T-helper 17 cell (primary cell): ENCODE results near the gene ADORA2B. TPM values are rescaled to one million over a fixed set of nuclear protein-coding genes. Genes with fewer than 3 reads are reported as not detected.

Experiments used
- ATAC-seq: fragments of 150-1000 bp; cut with Tn5 transposase; 2 replicates; pipeline ENCODE4 v1.10.0; 2021; ENCODE audit warnings: mild to moderate bottlenecking, moderate library complexity
- DNase-seq, 3 donors: peaks; one replicate each; pipeline versions ENCODE4 v3.0.0 to v3.0.0-alpha.2; 2020 to 2021
- H3K9me3 ChIP-seq: one replicate; pipeline ENCODE4 v1.7.0; 2013; ENCODE audit warnings: low read length, mild to moderate bottlenecking; ENCODE audit not compliant: control insufficient read depth, poor library complexity, severe bottlenecking
- H3K27ac Mint-ChIP-seq: one replicate; pipeline ENCODE4 v1.8.0; 2022; ENCODE audit warnings: mild to moderate bottlenecking, moderate library complexity, mixed read lengths
- H3K27me3 Mint-ChIP-seq: one replicate; pipeline ENCODE4 v1.8.0; 2022; ENCODE audit warnings: mixed read lengths
- H3K36me3 Mint-ChIP-seq: one replicate; pipeline ENCODE4 v1.8.0; 2022; ENCODE audit warnings: low read depth, mixed read lengths
- H3K4me1 Mint-ChIP-seq: one replicate; pipeline ENCODE4 v1.8.0; 2022; ENCODE audit warnings: mild to moderate bottlenecking, mixed read lengths
- H3K4me3 Mint-ChIP-seq: one replicate; pipeline ENCODE4 v1.8.0; 2022; ENCODE audit warnings: mild to moderate bottlenecking, moderate library complexity, mixed read lengths
- total RNA-seq, 4 donors: library from RNA in 2 of 4; stranded (reverse) in 2 of 4; gene quantifications; one replicate each; pipeline ENCODE4 v1.2.3 and lab custom pipeline; 2022 to 2026

ADORA2B gene
- total RNA-seq, 2 donors from 2014 or later: 0.76 TPM; not detected in 1

DNA sequence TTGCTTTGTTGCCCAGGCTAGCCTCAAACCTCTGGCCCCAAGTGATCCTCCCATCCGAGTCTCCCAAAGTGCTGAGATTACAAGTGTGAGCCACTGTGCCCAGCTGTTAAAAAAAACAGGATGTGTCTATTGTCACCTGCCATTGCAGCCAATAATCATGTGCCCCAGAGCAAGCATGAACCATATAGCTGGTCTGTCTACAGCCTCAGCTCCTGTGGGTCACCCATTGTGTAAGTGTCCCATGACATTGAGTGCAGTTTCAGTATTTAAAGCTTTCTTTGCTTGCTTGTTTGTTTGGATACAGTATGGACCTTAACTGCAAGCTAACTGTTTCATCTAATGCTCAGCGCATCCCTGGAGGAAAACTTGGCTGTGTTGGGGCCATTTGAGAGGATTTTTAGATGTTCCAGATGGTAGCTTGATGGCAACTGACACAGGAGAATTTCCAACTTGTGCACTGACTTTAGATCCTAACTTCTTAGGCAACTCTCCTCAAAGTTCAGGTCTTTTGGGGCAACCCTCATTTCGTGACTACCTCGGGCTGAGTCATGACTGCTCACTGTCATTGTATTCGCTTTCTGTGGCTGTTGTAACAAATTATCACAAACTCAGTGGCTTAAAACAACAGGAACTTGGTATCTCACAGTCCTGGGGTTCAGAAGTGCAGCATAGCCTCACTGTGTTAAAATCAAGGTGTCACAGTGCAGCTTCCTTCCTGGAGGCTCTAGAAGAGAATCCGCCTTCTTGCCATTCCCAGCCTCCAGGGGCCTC, 30.3 kb upstream of the ADORA2B start:
- no peak overlapping the region for H3K27ac Mint-ChIP-seq
- H3K4me3 Mint-ChIP-seq: no peak overlapping the region
- peaks cover 4% of the 10 kb centered on the region for H3K4me1 Mint-ChIP-seq
- DNase-seq: no peak
- no peaks in the 10 kb centered on the region for H3K36me3 Mint-ChIP-seq
- H3K9me3 ChIP-seq: no peaks in the 10 kb centered on the region
- peaks cover 22% of the 10 kb centered on the region for H3K27me3 Mint-ChIP-seq
- ATAC-seq: no peak

DNA sequence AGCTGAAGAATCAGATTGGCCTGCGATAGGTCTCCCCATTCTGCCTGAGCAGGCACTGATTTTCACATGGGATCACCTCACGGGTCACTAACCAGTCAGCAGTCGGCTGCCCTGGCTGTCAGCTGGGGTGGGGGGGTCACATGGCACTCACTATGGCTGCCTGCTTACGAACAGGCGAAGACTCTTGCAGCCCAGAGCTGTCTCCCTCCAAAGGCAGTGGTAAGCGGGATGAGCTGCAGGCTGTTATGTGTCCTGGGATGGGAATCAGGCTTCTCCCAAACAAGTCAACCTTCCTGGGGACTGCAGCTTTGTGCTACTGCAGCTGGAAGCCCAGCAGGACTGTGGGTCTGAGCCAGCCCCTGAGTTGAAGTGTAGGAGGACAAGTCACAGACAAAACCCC, 29.0 kb upstream of the ADORA2B start:
- no peak overlapping the region for H3K27ac Mint-ChIP-seq
- H3K4me3 Mint-ChIP-seq: no peak overlapping the region
- no peak for ATAC-seq
- H3K4me1 Mint-ChIP-seq: peaks cover 4% of the 10 kb centered on the region
- no peaks in the 10 kb centered on the region for H3K36me3 Mint-ChIP-seq
- peaks cover 25% of the 10 kb centered on the region for H3K27me3 Mint-ChIP-seq
- no peaks in the 10 kb centered on the region for H3K9me3 ChIP-seq
- no peak for DNase-seq

DNA sequence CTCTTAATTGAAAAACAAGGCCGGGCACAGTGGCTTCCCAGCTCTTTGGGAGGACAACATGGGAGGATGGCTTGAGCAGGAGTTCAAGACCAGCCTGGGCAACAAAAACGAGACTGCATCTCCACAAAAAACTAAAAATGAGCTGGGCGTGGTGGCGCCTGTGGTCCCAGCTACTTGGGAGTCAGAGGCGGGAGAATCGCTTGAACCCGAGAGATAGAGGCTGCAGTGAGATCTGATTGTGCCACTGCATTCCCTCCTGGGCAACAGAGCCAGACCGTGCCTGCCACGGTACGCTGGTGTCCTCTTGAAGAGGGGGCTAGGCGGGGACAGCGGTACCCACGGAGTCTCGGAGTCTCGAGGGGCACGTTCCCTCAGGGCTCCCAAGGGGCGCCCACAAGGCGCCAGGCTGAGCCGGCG, 27.9 kb upstream of the ADORA2B start:
- peaks cover 28% of the 10 kb centered on the region for H3K27me3 Mint-ChIP-seq
- no peak for DNase-seq
- H3K4me3 Mint-ChIP-seq: no peak overlapping the region
- ATAC-seq: no peak
- no peaks in the 10 kb centered on the region for H3K36me3 Mint-ChIP-seq
- no peaks in the 10 kb centered on the region for H3K9me3 ChIP-seq
- H3K4me1 Mint-ChIP-seq: peaks cover 4% of the 10 kb centered on the region
- H3K27ac Mint-ChIP-seq: no peak overlapping the region

DNA sequence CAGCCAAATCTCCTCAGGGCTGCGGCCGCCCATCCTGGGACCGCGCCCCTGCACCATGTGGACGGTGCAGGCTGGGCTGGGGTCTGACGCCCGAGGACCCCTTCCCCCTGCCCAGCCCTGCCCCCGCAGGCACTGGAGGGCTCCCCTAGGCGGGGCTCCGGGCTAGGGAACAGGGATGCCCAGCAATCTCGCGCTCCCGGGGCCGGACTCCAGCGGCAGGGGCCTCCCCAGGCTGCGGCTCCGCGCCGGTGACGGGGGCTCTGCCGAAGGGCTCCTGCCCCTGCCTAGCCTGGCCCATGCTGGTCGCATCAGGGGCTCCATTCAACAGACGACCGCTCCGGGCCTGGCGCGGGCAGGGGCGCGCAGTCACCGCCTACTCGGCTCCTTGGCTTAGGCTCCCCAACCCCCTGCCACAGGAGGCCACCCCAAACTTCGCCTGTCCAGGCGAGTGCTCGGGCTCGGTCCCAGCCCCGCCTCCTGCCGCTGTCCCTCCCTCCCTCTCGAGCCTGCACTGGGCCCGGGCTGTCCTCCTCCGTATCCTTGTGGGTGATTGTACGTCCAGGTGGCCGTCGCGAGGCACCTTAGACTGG, 27.4 kb upstream of the ADORA2B start:
- H3K4me3 Mint-ChIP-seq: no peak overlapping the region
- no peaks in the 10 kb centered on the region for H3K36me3 Mint-ChIP-seq
- H3K4me1 Mint-ChIP-seq: peaks cover 4% of the 10 kb centered on the region
- no peaks in the 10 kb centered on the region for H3K9me3 ChIP-seq
- H3K27ac Mint-ChIP-seq: no peak overlapping the region
- DNase-seq (no peak), ATAC-seq (no peak)
- peaks cover 28% of the 10 kb centered on the region for H3K27me3 Mint-ChIP-seq

DNA sequence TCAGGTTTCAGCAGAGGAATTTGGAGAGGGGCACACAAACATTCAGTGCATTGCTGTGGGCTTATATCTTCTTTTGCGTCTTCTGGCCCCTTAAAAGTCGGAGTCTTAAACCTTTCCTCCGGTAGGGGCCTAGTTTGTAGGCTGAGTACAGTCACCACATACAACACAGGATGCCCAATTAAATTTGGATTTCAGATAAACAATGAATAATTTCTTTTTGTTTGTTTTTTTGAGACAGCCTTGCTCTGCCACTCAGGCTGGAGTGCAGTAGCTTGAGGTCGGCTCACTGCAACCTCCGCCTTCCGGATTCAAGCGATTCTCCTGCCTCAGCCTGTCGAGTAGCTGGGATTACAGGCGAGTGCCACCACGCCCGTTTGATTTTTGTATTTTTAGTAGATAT, 26.7 kb upstream of the ADORA2B start:
- no peak overlapping the region for H3K4me3 Mint-ChIP-seq
- H3K9me3 ChIP-seq: no peaks in the 10 kb centered on the region
- peaks cover 28% of the 10 kb centered on the region for H3K27me3 Mint-ChIP-seq
- H3K4me1 Mint-ChIP-seq: peaks cover 4% of the 10 kb centered on the region
- DNase-seq (no peak), ATAC-seq (no peak)
- H3K36me3 Mint-ChIP-seq: no peaks in the 10 kb centered on the region
- H3K27ac Mint-ChIP-seq: no peak overlapping the region

DNA sequence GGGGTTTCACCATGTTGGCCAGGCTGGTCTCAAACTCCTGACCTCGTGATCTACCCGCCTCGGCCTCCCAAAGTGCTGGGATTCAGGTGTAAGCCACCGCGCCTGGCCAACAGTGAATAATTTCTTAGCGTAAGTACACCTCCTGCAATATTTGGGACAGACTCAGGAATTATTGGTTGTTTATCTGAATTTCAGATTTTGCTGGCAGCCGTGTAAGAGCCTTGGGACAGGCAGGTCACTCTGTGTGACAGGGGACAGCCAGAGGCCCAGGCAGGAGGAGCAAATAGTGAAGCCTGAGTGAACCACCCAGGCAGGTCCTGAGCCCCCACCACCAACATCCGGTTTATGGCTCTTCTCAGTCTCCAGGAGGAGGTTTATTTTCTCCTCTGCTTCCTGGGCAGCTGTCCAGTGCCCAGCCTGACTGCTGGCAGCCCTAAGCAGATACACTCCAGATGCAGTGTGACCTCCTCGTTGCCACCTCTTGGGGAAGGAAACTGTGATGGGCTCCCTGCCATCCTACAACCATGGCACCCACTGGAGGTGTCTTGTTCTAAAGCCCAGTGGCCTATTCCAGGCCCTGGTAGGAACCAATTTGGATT, 26.2 kb upstream of the ADORA2B start:
- Mint-ChIP-seq H3K36me3 (no peaks in the 10 kb centered on the region), H3K27me3 (peaks cover 26% of the 10 kb centered on the region), H3K4me1 (peaks cover 4% of the 10 kb centered on the region), H3K4me3 (no peak overlapping the region), H3K27ac (no peak overlapping the region)
- DNase-seq (no peak), ATAC-seq (no peak)
- H3K9me3 ChIP-seq: no peaks in the 10 kb centered on the region

DNA sequence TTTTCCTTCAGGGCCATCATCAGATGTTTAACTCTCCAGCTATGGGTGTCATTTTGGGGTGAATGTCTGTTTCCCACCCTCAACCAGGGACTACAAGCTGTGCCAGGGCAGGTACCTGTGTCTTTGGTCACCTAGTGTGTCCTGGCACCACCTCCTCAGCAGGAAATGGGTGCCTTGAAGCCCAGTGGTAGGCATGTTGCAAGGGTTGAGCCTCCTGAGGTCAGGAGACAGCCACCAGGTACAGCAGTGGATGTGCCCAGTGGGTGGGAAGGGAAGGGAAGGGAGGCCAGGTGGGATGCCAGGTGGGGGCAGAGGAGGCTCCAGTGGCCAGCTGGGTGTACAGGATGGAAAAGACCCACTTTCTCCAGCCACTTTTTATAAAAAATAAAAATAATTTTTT, 25.5 kb upstream of the ADORA2B start:
- no peak overlapping the region for H3K4me3 Mint-ChIP-seq
- H3K27ac Mint-ChIP-seq: no peak overlapping the region
- no peak for ATAC-seq

GRCh38 chr17:15920758-15921239, 24.1 kb upstream of the ADORA2B start:
- H3K27ac Mint-ChIP-seq: no peak overlapping the region
- no peaks in the 10 kb centered on the region for H3K36me3 Mint-ChIP-seq
- peaks cover 27% of the 10 kb centered on the region for H3K27me3 Mint-ChIP-seq
- ATAC-seq (no peak), DNase-seq (no peak)
- H3K4me3 Mint-ChIP-seq: no peak overlapping the region
- H3K4me1 Mint-ChIP-seq: peaks cover 2% of the 10 kb centered on the region
- no peaks in the 10 kb centered on the region for H3K9me3 ChIP-seq

More for the DNA sequence above, 25.5 kb upstream of the ADORA2B start:
- Mint-ChIP-seq H3K27me3 (peaks cover 24% of the 10 kb centered on the region), H3K36me3 (no peaks in the 10 kb centered on the region), H3K4me1 (peaks cover 2% of the 10 kb centered on the region)
- no peak for DNase-seq
- H3K9me3 ChIP-seq: no peaks in the 10 kb centered on the region

DNA sequence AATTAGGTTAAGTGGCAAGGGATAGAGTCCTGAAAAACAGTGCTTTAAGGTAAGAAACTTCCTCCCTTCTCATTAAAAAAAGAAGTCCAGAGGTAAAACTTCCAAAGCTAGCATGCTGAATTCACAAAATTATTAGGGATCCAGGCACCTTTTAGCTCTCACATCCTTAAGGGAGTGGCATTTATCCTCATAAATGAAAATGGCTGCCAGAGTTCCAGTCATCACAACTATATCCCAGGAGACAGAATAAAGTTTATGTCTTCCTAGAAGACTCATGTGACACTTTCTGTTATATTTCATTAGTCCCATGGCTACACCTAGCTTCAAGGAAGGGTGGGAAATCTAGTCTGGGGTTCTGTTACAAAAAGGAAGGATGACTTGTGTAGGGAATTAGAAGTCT, 23.3 kb upstream of the ADORA2B start:
- H3K36me3 Mint-ChIP-seq: peaks cover 3% of the 10 kb centered on the region
- no peak overlapping the region for H3K4me3 Mint-ChIP-seq
- H3K4me1 Mint-ChIP-seq: peaks cover 2% of the 10 kb centered on the region
- H3K9me3 ChIP-seq: no peaks in the 10 kb centered on the region
- ATAC-seq (no peak), DNase-seq (no peak)
- H3K27me3 Mint-ChIP-seq: peaks cover 28% of the 10 kb centered on the region
- H3K27ac Mint-ChIP-seq: no peak overlapping the region

DNA sequence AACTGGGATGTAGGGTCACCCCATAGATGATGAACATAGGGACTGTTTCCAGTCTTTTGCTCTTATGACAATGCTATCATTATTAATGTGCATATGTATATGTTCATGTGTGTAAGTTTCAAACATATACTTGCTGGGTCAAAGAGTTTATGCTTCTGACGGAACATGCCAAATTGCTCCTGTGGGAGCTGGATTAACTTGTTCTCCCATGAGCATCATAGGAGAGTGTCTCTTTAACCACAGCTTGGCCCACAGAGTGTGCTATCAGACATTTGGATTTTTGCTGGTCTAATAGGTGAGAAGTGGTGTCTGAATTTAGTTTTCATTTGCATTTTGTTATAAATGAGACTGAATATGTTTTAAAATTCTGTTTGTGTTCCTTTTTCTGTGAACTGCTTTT, 22.3 kb upstream of the ADORA2B start:
- Mint-ChIP-seq H3K27me3 (peaks cover 31% of the 10 kb centered on the region), H3K36me3 (peaks cover 3% of the 10 kb centered on the region), H3K27ac (no peak overlapping the region), H3K4me1 (peaks cover 2% of the 10 kb centered on the region), H3K4me3 (no peak overlapping the region)
- DNase-seq (no peak), ATAC-seq (no peak)
- no peaks in the 10 kb centered on the region for H3K9me3 ChIP-seq

DNA sequence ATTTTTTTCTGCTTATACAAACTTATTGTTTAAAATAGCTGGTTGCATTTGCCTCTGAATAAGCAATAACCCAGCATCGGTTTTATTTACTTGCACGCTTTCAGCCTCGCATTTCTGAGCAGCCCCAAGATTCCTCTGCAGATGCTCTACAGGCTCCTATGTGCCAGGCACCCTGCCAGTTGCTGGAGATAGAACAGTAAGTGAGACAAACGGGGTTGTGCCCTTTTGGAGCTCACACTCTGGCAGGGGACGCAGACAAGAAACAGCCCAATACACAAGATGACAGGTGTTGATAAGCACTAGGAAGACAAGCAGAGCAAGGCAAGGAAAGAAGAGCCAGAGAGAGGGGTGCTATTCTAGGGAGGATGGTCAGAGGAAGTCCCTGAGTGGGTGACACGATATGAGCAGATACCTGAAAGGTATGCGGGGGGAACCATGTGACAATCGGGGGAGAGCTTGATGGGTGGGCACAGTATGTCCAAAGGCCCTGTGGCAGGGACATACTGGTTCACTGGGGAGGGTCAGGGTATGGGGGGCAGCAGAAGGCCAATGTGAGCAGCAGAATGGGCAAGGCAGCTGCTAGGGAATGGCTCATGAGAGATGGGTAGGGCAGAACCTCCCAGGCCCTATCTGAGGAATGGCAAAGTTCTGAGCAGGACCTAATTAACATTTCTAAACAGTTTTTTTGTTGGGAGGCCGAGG, 18.7 kb upstream of the ADORA2B start:
- H3K9me3 ChIP-seq: no peaks in the 10 kb centered on the region
- Mint-ChIP-seq H3K27me3 (peaks cover 38% of the 10 kb centered on the region), H3K4me1 (peaks cover 9% of the 10 kb centered on the region), H3K36me3 (peaks cover 16% of the 10 kb centered on the region), H3K4me3 (no peak overlapping the region), H3K27ac (no peak overlapping the region)
- ATAC-seq: no peak
- no peak for DNase-seq

GRCh38 chr17:15928286-15928785, 16.6 kb upstream of the ADORA2B start:
- Mint-ChIP-seq H3K36me3 (peaks cover 16% of the 10 kb centered on the region), H3K4me1 (peaks cover 9% of the 10 kb centered on the region), H3K4me3 (no peak overlapping the region), H3K27ac (no peak overlapping the region), H3K27me3 (peaks cover 37% of the 10 kb centered on the region)
- DNase-seq: no peak
- H3K9me3 ChIP-seq: no peaks in the 10 kb centered on the region
- no peak for ATAC-seq

GRCh38 chr17:15929941-15930340, 15.0 kb upstream of the ADORA2B start:
- Mint-ChIP-seq H3K27ac (no peak overlapping the region), H3K27me3 (peaks cover 37% of the 10 kb centered on the region), H3K36me3 (peaks cover 16% of the 10 kb centered on the region), H3K4me1 (peaks cover 9% of the 10 kb centered on the region), H3K4me3 (no peak overlapping the region)
- no peaks in the 10 kb centered on the region for H3K9me3 ChIP-seq
- no peak for ATAC-seq
- no peak for DNase-seq
